Sigmoid colon (tissue), 7 donors: ENCODE measurements around the gene RAB14. TPM values are rescaled to one million over a fixed set of nuclear protein-coding genes. Genes with fewer than 3 reads are reported as not detected.

Experiments
- DNase-seq: peaks from one replicate; pipeline ENCODE4 v3.0.0-alpha.2; 2019
- H3K27ac ChIP-seq, 4 donors: fragments of 200-600 bp; sonication (generic); one replicate each; pipeline ENCODE4 v1.5.1; 2016 to 2019; ENCODE audit warnings: mild to moderate bottlenecking in 1 of 4
- H3K27me3 ChIP-seq, 3 donors: fragments of 200-600 bp; sonication (generic); one replicate each; pipeline ENCODE4 v1.5.1; 2019; ENCODE audit warnings: mild to moderate bottlenecking in 1 of 3
- H3K36me3 ChIP-seq, 4 donors: fragments of 200-600 bp; sonication (generic); one replicate each; pipeline ENCODE4 v1.5.1; 2016 to 2019
- H3K4me1 ChIP-seq, 4 donors: fragments of 200-600 bp; sonication (generic); one replicate each; pipeline ENCODE4 v1.5.1; 2017 to 2019
- H3K4me3 ChIP-seq, 4 donors: fragments of 200-600 bp; sonication (generic); one replicate each; pipeline ENCODE4 v1.5.1; 2017 to 2019; ENCODE audit warnings: mild to moderate bottlenecking in 2 of 4, moderate library complexity in 1 of 4
- H3K9me3 ChIP-seq, 4 donors: fragments of 200-600 bp in 3 of 4; sonication (generic) in 3 of 4; one replicate each; pipeline versions ENCODE4 v1.5.1 to v1.6.1; 2013 to 2019
- CTCF ChIP-seq, 4 experiments: fragments of 450-650 bp in 3 of 4; fragments of 200-600 bp in 1 of 4; IDR thresholded peaks; one replicate each; pipeline ENCODE4 v1.5.1; 2016 to 2019; ENCODE audit warnings: antibody characterized with exemption in 4 of 4, mild to moderate bottlenecking in 3 of 4, moderate library complexity in 2 of 4
- EP300 ChIP-seq, 4 donors: sonication (generic); formaldehyde crosslinking; IDR thresholded peaks; one replicate each; pipeline ENCODE4 v1.6.1; 2017; ENCODE audit warnings: antibody characterized with exemption in 4 of 4
- POLR2A ChIP-seq, 2 donors: fragments of 450-650 bp; IDR thresholded peaks; one replicate each; pipeline ENCODE4 v1.6.1; 2016; ENCODE audit warnings: antibody characterized with exemption in 2 of 2, mild to moderate bottlenecking in 2 of 2, moderate library complexity in 2 of 2
- POLR2AphosphoS5 ChIP-seq, 4 donors: sonication (generic); formaldehyde crosslinking; IDR thresholded peaks; one replicate each; pipeline ENCODE4 v1.6.1; 2017; ENCODE audit warnings: antibody characterized with exemption in 4 of 4
- WGBS, 2 donors: extraction: QIAGEN DNeasy Blood & Tissue Kit; methylation state at CpG; one replicate each; pipeline ENCODE4 v1.1.7; 2013; 5-methylcytosine and 5-hydroxymethylcytosine counted together
- intact Hi-C: fragments of 100-400 bp; cut with DNase I; formaldehyde crosslinking; loops from one replicate; pipeline ENCODE4 v1.15.1; 2023
- polyA plus RNA-seq, 3 donors: library from polyadenylated mRNA; stranded (reverse); fragments of 200-250 nt; gene quantifications; one replicate each; pipeline ENCODE4 v1.2.3, GENCODE V29; 2013
- total RNA-seq, 4 donors: library from RNA; depleted of rRNA; stranded (reverse); fragments of >200 nt; gene quantifications; one replicate each; pipeline ENCODE4 v1.1.0, GENCODE V29; 2016
- donor health status: healthy with polysubstance abuse.
- donor health status: Bipolar disorder and iron deficiency.
- donor health status: healthy.

The RAB14 gene
- total and polyA plus RNA-seq, 7 donors: 28.2 to 61.7 (median 33.2) TPM

GRCh38 chr9:121213136-121213806 is 11.6 kb upstream of the RAB14 start:
- DNase-seq: peak; percentile 96
- H3K27ac ChIP-seq: peak overlapping the region; percentile 35 to 64 (median 62)
- no peaks in the 10 kb centered on the region for H3K27me3 ChIP-seq
- TF ChIP-seq POLR2AphosphoS5 (IDR thresholded peaks at IDR 0.05) (peak in 3 of 4 donors; percentile 22 to 61 (median 49)), CTCF (IDR thresholded peaks at IDR 0.05) (peak; percentile 92 to 97 (median 96)), POLR2A (IDR thresholded peaks at IDR 0.05) (no peak)
- intact Hi-C loops: loop anchor here (1.0 to 5.0 kb wide), 3 partner anchors 84 to 187 kb away; no protein-coding TSS in a partner anchor
- H3K9me3 ChIP-seq: no peaks in the 10 kb centered on the region
- H3K4me3 ChIP-seq: no peak overlapping the region
- 22 to 24% methylated on average over 9 of the region's 9 CpGs for WGBS, 2 donors
- no peaks in the 10 kb centered on the region for H3K36me3 ChIP-seq
- peaks cover 0 to 7% (median 5%) of the 10 kb centered on the region in 4 donors for H3K4me1 ChIP-seq

- Histone ChIP-seq H3K9me3 (no peaks in the 10 kb centered on the region), H3K4me1 (peaks cover 0 to 7% (median 5%) of the 10 kb centered on the region in 4 donors), H3K27ac (no peak overlapping the region), H3K4me3 (no peak overlapping the region), H3K27me3 (no peaks in the 10 kb centered on the region), H3K36me3 (no peaks in the 10 kb centered on the region)
- intact Hi-C loops: loop anchor here (5.0 kb wide), 1 partner anchor 87 kb away; no protein-coding TSS in a partner anchor
- DNase-seq: no peak
- TF ChIP-seq CTCF (IDR thresholded peaks at IDR 0.05) (no peak), POLR2AphosphoS5 (IDR thresholded peaks at IDR 0.05) (no peak), POLR2A (IDR thresholded peaks at IDR 0.05) (no peak), EP300 (IDR thresholded peaks at IDR 0.05) (no peak)
- 92% methylated on average over 5 of the region's 5 CpGs for WGBS, 2 donors
Observed at GRCh38 chr9:121210536-121210935, 8.9 kb upstream of the RAB14 start.

- no peaks in the 10 kb centered on the region for H3K9me3 ChIP-seq
- no peak for DNase-seq
- no peak for TF ChIP-seq CTCF (IDR thresholded peaks at IDR 0.05)
- no peak for TF ChIP-seq EP300 (IDR thresholded peaks at IDR 0.05)
- TF ChIP-seq POLR2A (IDR thresholded peaks at IDR 0.05): no peak
- TF ChIP-seq POLR2AphosphoS5 (IDR thresholded peaks at IDR 0.05): no peak
- intact Hi-C loops: no loop called here
- no peaks in the 10 kb centered on the region for H3K27me3 ChIP-seq
- WGBS, 2 donors: 57 to 88% methylated on average over 2 of the region's 2 CpGs
- no peaks in the 10 kb centered on the region for H3K36me3 ChIP-seq
- no peak overlapping the region for H3K4me3 ChIP-seq
- H3K4me1 ChIP-seq: peaks cover 0 to 1% (median under 1%) of the 10 kb centered on the region in 4 donors
- H3K27ac ChIP-seq: no peak overlapping the region
Observed at GRCh38 chr9:121207371-121207940, 5.8 kb upstream of the RAB14 start.

- Histone ChIP-seq H3K4me3 (no peak overlapping the region), H3K9me3 (no peaks in the 10 kb centered on the region), H3K27ac (no peak overlapping the region), H3K27me3 (no peaks in the 10 kb centered on the region), H3K4me1 (peaks cover 0 to 6% (median 5%) of the 10 kb centered on the region in 4 donors), H3K36me3 (no peaks in the 10 kb centered on the region)
- intact Hi-C loops: no loop called here
- TF ChIP-seq CTCF (IDR thresholded peaks at IDR 0.05) (no peak), EP300 (IDR thresholded peaks at IDR 0.05) (no peak), POLR2A (IDR thresholded peaks at IDR 0.05) (no peak), POLR2AphosphoS5 (IDR thresholded peaks at IDR 0.05) (no peak)
- WGBS, 2 donors: 78 to 83% methylated on average over 8 of the region's 8 CpGs
- no peak for DNase-seq
Observed at GRCh38 chr9:121206516-121207370, 5.1 kb upstream of the RAB14 start.
